ENCODE measurements around the gene A2ML1. TPM values are rescaled to one million over a fixed set of nuclear protein-coding genes. Genes with fewer than 3 reads are reported as not detected.
"Not testable (repeated sequence)": the region's sequence is repeated elsewhere in the genome, so short reads cannot be mapped to it uniquely, and the experiment has no call there.

A2ML1 gene
- total and polyA plus RNA-seq, 4 donors, result 0.04 to 1.1 (median 0.06) TPM; not detected in 1

DNA sequence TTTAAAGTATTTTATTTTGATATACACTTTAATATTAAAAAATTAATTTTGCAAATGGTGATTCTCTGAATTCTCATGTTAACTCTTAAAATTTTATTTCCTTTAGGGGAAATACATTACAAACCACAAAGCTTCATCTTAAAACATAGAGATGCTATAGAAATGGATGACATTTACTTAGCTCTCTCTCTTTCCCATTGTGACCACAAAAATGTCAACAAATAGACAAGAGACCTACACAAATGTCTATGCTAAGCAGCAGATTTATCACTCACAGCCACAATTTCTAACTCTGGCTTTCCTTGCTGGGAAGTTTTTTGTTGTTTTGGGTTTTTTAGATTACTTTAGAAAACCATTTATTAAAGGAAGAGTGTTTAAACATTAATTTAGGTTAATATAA lies 72.0 kb downstream of the A2ML1 start:
- no peak overlapping the region for H3K27ac ChIP-seq (ENCODE audit: low read depth in 1 of 2, low read length in 1 of 2)
- H3K4me3 ChIP-seq, result no peak overlapping the region
- H3K9me3 ChIP-seq (ENCODE audit: control insufficient read depth in 4 of 4, insufficient read depth in 3 of 4, low read length in 3 of 4), result no peaks in the 10 kb centered on the region
- no peak for DNase-seq
- no peaks in the 10 kb centered on the region for H3K4me1 ChIP-seq (ENCODE audit: control insufficient read depth in 5 of 5, insufficient read depth in 5 of 5, low read length in 5 of 5)
- H3K36me3 ChIP-seq (ENCODE audit: control insufficient read depth in 4 of 4, insufficient read depth in 4 of 4, low read length in 4 of 4), result no peaks in the 10 kb centered on the region
- no peak overlapping the region for H3K9ac ChIP-seq (ENCODE audit: insufficient read depth in 1 of 2, low read length in 2 of 2)
- H3K27me3 ChIP-seq (ENCODE audit: control insufficient read depth in 3 of 3, insufficient read depth in 3 of 3, low read length in 2 of 3), result no peaks in the 10 kb centered on the region
- no peak for ATAC-seq (ENCODE audit: insufficient read depth, low FRiP score)
- no peak for TF ChIP-seq CTCF (IDR thresholded peaks at IDR 0.05; ENCODE audit: control extremely low read depth, extremely low read depth)

DNA sequence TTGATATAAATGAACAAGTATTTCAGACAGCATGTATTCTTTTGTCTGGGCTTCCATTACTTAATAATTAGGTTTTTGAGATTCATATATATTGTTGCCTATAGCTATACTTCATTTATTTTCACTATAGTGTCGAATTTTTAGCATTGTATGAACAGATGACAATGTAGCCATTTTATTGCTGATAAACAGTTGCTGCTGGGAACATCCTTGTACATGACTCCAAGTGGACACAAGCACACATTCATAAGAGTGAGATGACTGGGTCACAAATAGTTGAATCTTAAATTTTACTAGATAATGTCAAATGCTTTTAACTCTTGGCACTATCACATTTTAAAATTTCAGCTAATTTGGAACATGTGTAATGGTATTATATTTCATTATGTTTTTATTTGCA lies 72.6 kb downstream of the A2ML1 start:
- H3K9me3 ChIP-seq (ENCODE audit: control insufficient read depth in 4 of 4, insufficient read depth in 3 of 4, low read length in 3 of 4), result no peaks in the 10 kb centered on the region
- ATAC-seq (ENCODE audit: insufficient read depth, low FRiP score), result no peak

GRCh38 chr12:8897081-8897480 lies 74.7 kb downstream of the A2ML1 start:
- ATAC-seq (ENCODE audit: insufficient read depth, low FRiP score) (no peak), DNase-seq (no peak)
- H3K27me3 ChIP-seq (ENCODE audit: control insufficient read depth in 3 of 3, insufficient read depth in 3 of 3, low read length in 2 of 3), result no peaks in the 10 kb centered on the region
- no peaks in the 10 kb centered on the region for H3K4me1 ChIP-seq (ENCODE audit: control insufficient read depth in 5 of 5, insufficient read depth in 5 of 5, low read length in 5 of 5)
- H3K9me3 ChIP-seq (ENCODE audit: control insufficient read depth in 4 of 4, insufficient read depth in 3 of 4, low read length in 3 of 4), result no peaks in the 10 kb centered on the region
- no peaks in the 10 kb centered on the region for H3K36me3 ChIP-seq (ENCODE audit: control insufficient read depth in 4 of 4, insufficient read depth in 4 of 4, low read length in 4 of 4)
- 93 to 96% methylated on average over 7 of the region's 7 CpGs for WGBS, 2 donors
- no peak overlapping the region for H3K27ac ChIP-seq (ENCODE audit: low read depth in 1 of 2, low read length in 1 of 2)
- no peak overlapping the region for H3K9ac ChIP-seq (ENCODE audit: insufficient read depth in 1 of 2, low read length in 2 of 2)
- no peak for TF ChIP-seq CTCF (IDR thresholded peaks at IDR 0.05; ENCODE audit: control extremely low read depth, extremely low read depth)
- H3K4me3 ChIP-seq, result no peak overlapping the region

More for the DNA sequence above, 72.6 kb downstream of the A2ML1 start:
- no peak for TF ChIP-seq CTCF (IDR thresholded peaks at IDR 0.05; ENCODE audit: control extremely low read depth, extremely low read depth)
- WGBS, 2 donors, result 55 to 92% methylated on average over 1 of the region's 1 CpG
- Histone ChIP-seq H3K9ac (ENCODE audit: insufficient read depth in 1 of 2, low read length in 2 of 2) (no peak overlapping the region), H3K36me3 (ENCODE audit: control insufficient read depth in 4 of 4, insufficient read depth in 4 of 4, low read length in 4 of 4) (no peaks in the 10 kb centered on the region), H3K27me3 (ENCODE audit: control insufficient read depth in 3 of 3, insufficient read depth in 3 of 3, low read length in 2 of 3) (no peaks in the 10 kb centered on the region), H3K4me1 (ENCODE audit: control insufficient read depth in 5 of 5, insufficient read depth in 5 of 5, low read length in 5 of 5) (no peaks in the 10 kb centered on the region), H3K27ac (ENCODE audit: low read depth in 1 of 2, low read length in 1 of 2) (no peak overlapping the region), H3K4me3 (no peak overlapping the region)
- no peak for DNase-seq

DNA sequence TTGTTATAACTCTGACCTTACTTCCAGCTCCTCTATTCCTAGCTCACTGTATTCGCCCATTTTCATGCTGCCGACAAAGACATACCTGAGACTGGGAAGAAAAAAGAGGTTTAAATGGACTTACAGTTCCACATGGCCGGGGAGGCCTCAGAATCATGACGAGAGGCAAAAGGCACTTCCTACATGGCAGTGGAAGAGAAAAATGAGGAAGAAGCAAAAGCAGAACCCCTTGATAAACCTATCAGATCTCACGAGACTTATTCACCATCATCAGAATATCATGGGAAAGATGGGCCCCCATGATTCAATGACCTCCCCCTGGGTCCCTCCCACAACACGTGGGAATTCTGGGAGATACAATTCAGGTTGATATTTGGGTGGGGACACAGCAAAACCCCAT lies 77.4 kb downstream of the A2ML1 start:
- Histone ChIP-seq H3K4me3 (no peak overlapping the region), H3K27me3 (ENCODE audit: control insufficient read depth in 3 of 3, insufficient read depth in 3 of 3, low read length in 2 of 3) (no peaks in the 10 kb centered on the region), H3K4me1 (ENCODE audit: control insufficient read depth in 5 of 5, insufficient read depth in 5 of 5, low read length in 5 of 5) (no peaks in the 10 kb centered on the region), H3K9me3 (ENCODE audit: control insufficient read depth in 4 of 4, insufficient read depth in 3 of 4, low read length in 3 of 4) (no peaks in the 10 kb centered on the region), H3K27ac (ENCODE audit: low read depth in 1 of 2, low read length in 1 of 2) (no peak overlapping the region), H3K9ac (ENCODE audit: insufficient read depth in 1 of 2, low read length in 2 of 2) (no peak overlapping the region), H3K36me3 (ENCODE audit: control insufficient read depth in 4 of 4, insufficient read depth in 4 of 4, low read length in 4 of 4) (no peaks in the 10 kb centered on the region)
- WGBS, 2 donors, result 68 to 76% methylated on average over 6 of the region's 6 CpGs
- no peak for TF ChIP-seq CTCF (IDR thresholded peaks at IDR 0.05; ENCODE audit: control extremely low read depth, extremely low read depth)
- DNase-seq (no peak), ATAC-seq (ENCODE audit: insufficient read depth, low FRiP score) (no peak)

GRCh38 chr12:8902703-8903102 lies 80.3 kb downstream of the A2ML1 start:
- WGBS, 2 donors, result 41 to 73% methylated on average over 5 of the region's 5 CpGs
- DNase-seq, result not testable (repeated sequence)

More at GRCh38 chr12:8902703-8903102, 80.3 kb downstream of the A2ML1 start:
- not testable (repeated sequence) for H3K36me3 ChIP-seq (ENCODE audit: control insufficient read depth in 4 of 4, insufficient read depth in 4 of 4, low read length in 4 of 4); H3K4me1 ChIP-seq (ENCODE audit: control insufficient read depth in 5 of 5, insufficient read depth in 5 of 5, low read length in 5 of 5); H3K27ac ChIP-seq (ENCODE audit: low read depth in 1 of 2, low read length in 1 of 2); H3K27me3 ChIP-seq (ENCODE audit: control insufficient read depth in 3 of 3, insufficient read depth in 3 of 3, low read length in 2 of 3); H3K4me3 ChIP-seq; H3K9me3 ChIP-seq (ENCODE audit: control insufficient read depth in 4 of 4, insufficient read depth in 3 of 4, low read length in 3 of 4); H3K9ac ChIP-seq (ENCODE audit: insufficient read depth in 1 of 2, low read length in 2 of 2); ATAC-seq (ENCODE audit: insufficient read depth, low FRiP score)
